ENCODE data around the gene DIAPH1.

Gene DIAPH1

GRCh38 chr5:141496038-141496437, 122.8 kb downstream of the DIAPH1 start:
- no peak for DNase-seq

GRCh38 chr5:141495453-141495811, 123.4 kb downstream of the DIAPH1 start:
- DNase-seq: no peak

GRCh38 chr5:141494761-141495452, 123.9 kb downstream of the DIAPH1 start:
- no peak for DNase-seq

GRCh38 chr5:141493500-141494422, 125.0 kb downstream of the DIAPH1 start:
- DNase-seq: no peak

- DNase-seq: no peak
These were observed 126.5 kb downstream of the DIAPH1 start for GRCh38 chr5:141492168-141492885.

GRCh38 chr5:141491323-141492167, 127.3 kb downstream of the DIAPH1 start:
- no peak for DNase-seq

GRCh38 chr5:141490771-141491170, 128.0 kb downstream of the DIAPH1 start:
- DNase-seq: no peak

GRCh38 chr5:141490271-141490670, 128.5 kb downstream of the DIAPH1 start:
- no peak for DNase-seq

GRCh38 chr5:141489841-141490240, 129.0 kb downstream of the DIAPH1 start:
- no peak for DNase-seq

GRCh38 chr5:141488591-141489561, 129.9 kb downstream of the DIAPH1 start, which contains the start of gene PCDHGC5:
PCDHGC5 (plus strand) TSS chr5:141489081; CDS start chr5:141489241, 160 bp downstream.
- DNase-seq: no peak

- no peak for DNase-seq
These were observed 131.7 kb downstream of the DIAPH1 start for GRCh38 chr5:141487131-141487530.

GRCh38 chr5:141486091-141486490, 132.7 kb downstream of the DIAPH1 start:
- DNase-seq: no peak

GRCh38 chr5:141485321-141486055, 133.3 kb downstream of the DIAPH1 start:
- no peak for DNase-seq

- DNase-seq: no peak
These were observed 134.0 kb downstream of the DIAPH1 start, which contains the start of gene PCDHGC4 for GRCh38 chr5:141484641-141485311. PCDHGC4 (plus strand) TSS chr5:141485030; CDS start chr5:141485174, 144 bp downstream.

GRCh38 chr5:141484310-141484640, 134.5 kb downstream of the DIAPH1 start:
- no peak for DNase-seq

GRCh38 chr5:141483902-141484301, 134.9 kb downstream of the DIAPH1 start:
- no peak for DNase-seq

GRCh38 chr5:141479776-141480175, 139.0 kb downstream of the DIAPH1 start:
- DNase-seq: no peak

GRCh38 chr5:141478321-141478945, 140.4 kb downstream of the DIAPH1 start:
- DNase-seq: no peak

- DNase-seq: no peak
These were observed 141.0 kb downstream of the DIAPH1 start for GRCh38 chr5:141477815-141478214.

All from bone marrow (tissue), 2 donors.